Chondrocyte (in vitro differentiated cells): ENCODE measurements around the gene P2RY8. TPM values are rescaled to one million over a fixed set of nuclear protein-coding genes. Genes with fewer than 3 reads are reported as not detected.

Source experiments
- DNase-seq: peaks from one replicate; pipeline ENCODE4 v3.0.0; 2021; ENCODE audit warnings: mixed read lengths, low spot score
- H3K27ac Mint-ChIP-seq: one replicate; pipeline ENCODE4 v1.8.0; 2021; ENCODE audit warnings: mild to moderate bottlenecking, moderate library complexity, mixed read lengths; ENCODE audit not compliant: unreplicated experiment
- H3K27me3 Mint-ChIP-seq: 2 replicates; pipeline ENCODE4 v1.8.0; 2021; ENCODE audit warnings: low read depth, mixed read lengths
- H3K36me3 Mint-ChIP-seq: 2 replicates; pipeline ENCODE4 v1.8.0; 2021; ENCODE audit warnings: low read depth, mixed read lengths
- H3K4me1 Mint-ChIP-seq: 2 replicates; pipeline ENCODE4 v1.8.0; 2021; ENCODE audit warnings: low read depth, mild to moderate bottlenecking, mixed read lengths
- H3K4me3 Mint-ChIP-seq: one replicate; pipeline ENCODE4 v1.8.0; 2021; ENCODE audit warnings: mild to moderate bottlenecking, moderate library complexity, mixed read lengths; ENCODE audit not compliant: unreplicated experiment
- H3K9me3 Mint-ChIP-seq: 2 replicates; pipeline ENCODE4 v1.8.0; 2021; ENCODE audit warnings: low read depth, mixed read lengths
- total RNA-seq: library from RNA; stranded (reverse); gene quantifications from 3 replicates; pipeline ENCODE4 v1.2.1, GENCODE V29; 2021
- TF ChIP-seq, protein P1 (sequence below): fragments of 200-600 bp; sonication (generic); IDR thresholded peaks from 2 replicates; pipeline ENCODE4 v1.5.0; 2021; ENCODE audit warnings: antibody characterized with exemption, mild to moderate bottlenecking, moderate library complexity

P2RY8 gene
- total RNA-seq, 1 donor from 2014 or later = not detected

DNA sequence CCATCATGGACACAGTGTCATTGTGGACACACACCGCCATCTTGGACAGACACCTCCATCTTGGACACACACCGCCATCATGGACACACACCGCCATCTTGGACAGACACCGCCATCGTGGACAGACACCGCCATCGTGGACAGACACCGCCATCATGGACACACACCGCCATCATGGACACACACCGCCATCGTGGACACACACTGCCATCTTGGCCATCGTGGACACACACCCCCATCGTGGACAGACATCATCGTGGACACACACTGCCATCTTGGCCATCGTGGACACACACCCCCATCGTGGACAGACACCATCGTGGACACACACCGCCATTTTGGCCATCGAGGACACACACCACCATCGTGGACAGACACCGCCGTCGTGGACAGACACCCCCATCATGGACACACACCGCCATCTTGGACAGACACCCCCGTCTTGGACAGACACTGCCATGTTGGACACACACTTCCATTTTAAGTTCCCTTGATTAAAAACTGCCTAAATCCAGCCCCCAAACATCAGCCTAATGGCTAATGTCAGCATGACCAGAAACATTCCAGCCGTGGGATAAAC is 93.4 kb downstream of the P2RY8 start:
- H3K4me1 Mint-ChIP-seq = no peaks in the 10 kb centered on the region
- DNase-seq = peak; percentile 64
- no peak overlapping the region for H3K4me3 Mint-ChIP-seq
- TF ChIP-seq, protein P1, sequence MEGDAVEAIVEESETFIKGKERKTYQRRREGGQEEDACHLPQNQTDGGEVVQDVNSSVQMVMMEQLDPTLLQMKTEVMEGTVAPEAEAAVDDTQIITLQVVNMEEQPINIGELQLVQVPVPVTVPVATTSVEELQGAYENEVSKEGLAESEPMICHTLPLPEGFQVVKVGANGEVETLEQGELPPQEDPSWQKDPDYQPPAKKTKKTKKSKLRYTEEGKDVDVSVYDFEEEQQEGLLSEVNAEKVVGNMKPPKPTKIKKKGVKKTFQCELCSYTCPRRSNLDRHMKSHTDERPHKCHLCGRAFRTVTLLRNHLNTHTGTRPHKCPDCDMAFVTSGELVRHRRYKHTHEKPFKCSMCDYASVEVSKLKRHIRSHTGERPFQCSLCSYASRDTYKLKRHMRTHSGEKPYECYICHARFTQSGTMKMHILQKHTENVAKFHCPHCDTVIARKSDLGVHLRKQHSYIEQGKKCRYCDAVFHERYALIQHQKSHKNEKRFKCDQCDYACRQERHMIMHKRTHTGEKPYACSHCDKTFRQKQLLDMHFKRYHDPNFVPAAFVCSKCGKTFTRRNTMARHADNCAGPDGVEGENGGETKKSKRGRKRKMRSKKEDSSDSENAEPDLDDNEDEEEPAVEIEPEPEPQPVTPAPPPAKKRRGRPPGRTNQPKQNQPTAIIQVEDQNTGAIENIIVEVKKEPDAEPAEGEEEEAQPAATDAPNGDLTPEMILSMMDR = no peak
- H3K9me3 Mint-ChIP-seq = peaks cover 15% of the 10 kb centered on the region
- H3K27me3 Mint-ChIP-seq = no peaks in the 10 kb centered on the region
- H3K36me3 Mint-ChIP-seq = peaks cover 15% of the 10 kb centered on the region
- no peak overlapping the region for H3K27ac Mint-ChIP-seq

DNA sequence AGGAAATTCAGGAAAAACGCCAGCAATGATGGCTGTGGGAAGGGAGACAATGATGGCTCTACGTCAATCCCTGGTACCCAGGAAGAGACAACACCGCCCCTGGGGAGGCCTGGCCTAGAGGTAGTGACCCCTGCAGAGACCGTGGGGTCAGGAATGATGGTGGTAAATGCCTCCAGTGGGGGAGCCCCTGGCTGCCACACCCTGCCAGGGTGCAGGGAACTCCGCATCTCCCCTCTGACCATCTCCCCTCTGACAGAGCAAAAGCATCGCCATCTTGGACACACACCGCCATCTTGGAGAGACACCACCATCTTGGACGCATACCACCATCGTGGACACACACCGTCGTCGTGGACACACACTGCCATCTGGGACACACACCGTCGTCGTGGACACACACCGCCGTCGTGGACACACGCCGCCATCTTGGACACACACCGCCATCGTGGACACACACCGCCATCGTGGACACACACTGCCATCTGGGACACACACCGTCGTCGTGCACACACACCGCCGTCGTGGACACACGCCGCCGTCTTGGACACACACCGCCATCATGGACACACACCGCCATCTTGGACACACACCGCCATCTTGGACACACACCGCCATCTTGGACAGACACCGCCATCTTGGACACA is 94.1 kb downstream of the P2RY8 start:
- Mint-ChIP-seq H3K36me3 (peaks cover 11% of the 10 kb centered on the region), H3K4me1 (no peaks in the 10 kb centered on the region), H3K9me3 (peaks cover 11% of the 10 kb centered on the region), H3K27ac (no peak overlapping the region), H3K4me3 (no peak overlapping the region), H3K27me3 (no peaks in the 10 kb centered on the region)
- TF ChIP-seq, protein P1 = no peak
- peak; percentile 34 for DNase-seq

DNA sequence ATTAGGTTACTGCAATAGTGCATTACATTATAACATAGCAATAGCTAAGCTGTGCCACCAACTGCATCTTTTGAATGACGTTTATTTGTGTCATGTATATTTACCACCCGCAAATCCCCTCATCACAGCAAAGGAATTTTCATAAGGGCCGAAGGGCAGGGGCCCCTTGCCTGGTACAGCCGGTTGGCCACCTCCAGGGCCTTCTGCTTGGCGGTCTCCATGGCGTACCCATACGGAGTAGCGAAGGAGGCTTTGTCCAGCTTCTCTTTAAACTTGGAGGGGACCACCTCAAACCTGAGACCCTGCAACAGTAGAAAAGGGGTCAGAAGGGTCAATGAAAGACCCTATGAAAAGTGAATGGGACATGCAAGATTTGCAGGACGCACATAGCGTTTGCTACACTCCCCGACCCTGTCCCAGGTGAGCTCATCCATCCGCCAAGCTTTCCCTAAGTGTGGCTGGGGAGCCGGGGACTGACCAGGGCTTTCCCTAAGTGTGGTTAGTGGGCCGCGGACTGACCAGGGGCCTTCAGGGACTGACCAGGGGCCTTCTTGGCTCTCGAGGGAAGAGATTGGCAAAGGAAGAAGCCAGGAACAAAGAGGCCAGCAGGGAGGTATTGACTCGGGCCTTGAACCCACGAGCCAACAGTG is 94.8 kb downstream of the P2RY8 start:
- peaks cover 16% of the 10 kb centered on the region for H3K36me3 Mint-ChIP-seq
- TF ChIP-seq, protein P1 = no peak

DNA sequence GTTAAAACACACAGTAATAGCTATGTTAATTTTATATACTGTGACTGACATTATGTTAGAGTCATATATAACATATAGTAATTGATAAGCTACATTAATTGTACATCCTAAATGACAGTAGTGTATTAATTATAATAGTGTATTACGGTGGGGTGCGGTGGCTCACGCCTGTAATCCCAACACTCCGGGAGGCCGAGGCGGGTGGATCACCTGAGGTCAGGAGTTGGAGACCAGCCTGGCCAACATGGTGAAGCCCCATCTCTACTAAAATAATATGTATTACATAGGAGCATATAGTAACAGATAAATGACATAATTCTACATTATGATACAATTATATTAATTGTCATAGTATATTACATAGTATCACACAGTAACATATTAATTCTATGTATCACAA is 96.5 kb downstream of the P2RY8 start:
- TF ChIP-seq, protein P1 = no peak
- H3K27ac Mint-ChIP-seq = no peak overlapping the region
- peaks cover 21% of the 10 kb centered on the region for H3K36me3 Mint-ChIP-seq
- no peak overlapping the region for H3K4me3 Mint-ChIP-seq
- H3K4me1 Mint-ChIP-seq = no peaks in the 10 kb centered on the region
- peaks cover 8% of the 10 kb centered on the region for H3K9me3 Mint-ChIP-seq
- no peaks in the 10 kb centered on the region for H3K27me3 Mint-ChIP-seq
- DNase-seq = peak; percentile 34

More for the DNA sequence above, 94.8 kb downstream of the P2RY8 start:
- Mint-ChIP-seq H3K27me3 (no peaks in the 10 kb centered on the region), H3K9me3 (peaks cover 8% of the 10 kb centered on the region), H3K4me3 (no peak overlapping the region), H3K4me1 (no peaks in the 10 kb centered on the region), H3K27ac (no peak overlapping the region)
- DNase-seq = peak; percentile 80

DNA sequence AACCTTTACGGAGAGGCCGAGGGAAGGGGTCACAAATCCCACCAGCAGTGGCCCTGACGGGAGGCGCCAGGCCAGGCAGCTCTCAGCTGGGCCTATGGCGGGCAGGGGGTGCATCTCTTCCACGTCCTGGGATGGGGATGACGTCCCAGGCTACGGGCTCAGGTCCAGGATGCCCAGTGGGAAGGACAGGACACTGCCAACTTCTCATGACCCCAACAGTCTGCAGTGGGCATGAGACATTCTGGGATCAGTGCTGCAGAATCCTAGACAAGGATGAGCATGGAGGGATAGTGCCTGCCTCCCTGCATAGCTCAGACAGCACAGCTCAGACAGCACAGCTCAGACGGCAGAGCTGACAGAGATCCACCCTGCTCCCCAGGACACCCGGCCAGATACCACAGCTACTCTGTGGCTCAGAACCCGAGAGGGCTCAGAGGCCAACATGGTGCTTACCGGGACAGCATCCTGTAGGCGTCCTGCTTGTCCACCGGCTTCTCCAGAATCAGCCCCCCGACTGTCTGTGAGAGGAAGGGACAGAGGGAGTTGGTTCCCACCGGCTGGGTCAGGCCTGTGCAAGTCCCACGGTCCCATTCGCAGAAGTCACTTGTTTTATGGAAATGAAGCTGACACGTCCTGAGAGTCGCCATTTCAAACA is 101.6 kb downstream of the P2RY8 start:
- Mint-ChIP-seq H3K27ac (no peak overlapping the region), H3K9me3 (no peaks in the 10 kb centered on the region), H3K36me3 (peaks cover 20% of the 10 kb centered on the region), H3K4me3 (no peak overlapping the region), H3K4me1 (no peaks in the 10 kb centered on the region), H3K27me3 (no peaks in the 10 kb centered on the region)
- peak; percentile 84 for DNase-seq
- TF ChIP-seq, protein P1 = no peak
